Lower leg skin (tissue), 4 donors: ENCODE measurements around the gene NEDD4L. TPM values are rescaled to one million over a fixed set of nuclear protein-coding genes. Genes with fewer than 3 reads are reported as not detected.
A peak's percentile ranks its signal among the peaks of the same experiment; 100 is the strongest.

ENCODE experiments used
- DNase-seq, 2 donors: peaks; one replicate each; pipeline ENCODE4 v3.0.0-alpha.2; 2019; ENCODE audit warnings: low spot score in 2 of 2
- H3K4me3 ChIP-seq: fragments of 200-600 bp; sonication (generic); 2 replicates; pipeline ENCODE4 v1.5.1; 2017; ENCODE audit warnings: mild to moderate bottlenecking, low read depth; ENCODE audit not compliant: poor library complexity, severe bottlenecking
- CTCF ChIP-seq, 3 donors: fragments of 450-650 bp; IDR thresholded peaks; one replicate each; pipeline ENCODE4 v1.5.1; 2016; ENCODE audit warnings: antibody characterized with exemption in 3 of 3, mild to moderate bottlenecking in 3 of 3, moderate library complexity in 2 of 3
- POLR2A ChIP-seq, 2 donors: fragments of 450-650 bp; IDR thresholded peaks; one replicate each; pipeline ENCODE4 v1.6.1; 2016 to 2017; ENCODE audit warnings: antibody characterized with exemption in 2 of 2, mild to moderate bottlenecking in 1 of 2, moderate library complexity in 1 of 2
- WGBS, 2 donors: methylation state at CpG; one replicate each; pipeline ENCODE4 v1.1.5; 2018; 5-methylcytosine and 5-hydroxymethylcytosine counted together
- intact Hi-C: fragments of 100-400 bp; cut with DNase I; formaldehyde crosslinking; loops from one replicate; pipeline ENCODE4 v1.15.0; 2023; ENCODE audit warnings: low total_unique reads
- total RNA-seq, 4 donors: library from RNA; depleted of rRNA; stranded (reverse); fragments of >200 nt; gene quantifications; one replicate each; pipeline ENCODE4 v1.1.0, GENCODE V29; 2016

NEDD4L gene
- total RNA-seq, 4 donors from 2014 or later, result 22.9 to 127 (median 35.0) TPM

GRCh38 chr18:58223717-58224424, 179.8 kb downstream of the NEDD4L start:
- intact Hi-C loops, result no loop called here
- peak in 1 of 2 donors; percentile 69 for DNase-seq
- WGBS, 2 donors, result 38 to 40% methylated on average over 15 of the region's 15 CpGs

GRCh38 chr18:58224425-58224750, 180.4 kb downstream of the NEDD4L start:
- H3K4me3 ChIP-seq, result no peak overlapping the region
- intact Hi-C loops, result no loop called here
- no peak for TF ChIP-seq CTCF (IDR thresholded peaks at IDR 0.05)
- no peak for TF ChIP-seq POLR2A (IDR thresholded peaks at IDR 0.05)
- WGBS, 2 donors, result 26 to 39% methylated on average over 2 of the region's 2 CpGs
- DNase-seq, result no peak

More at GRCh38 chr18:58223717-58224424, 179.8 kb downstream of the NEDD4L start:
- TF ChIP-seq POLR2A (IDR thresholded peaks at IDR 0.05) (no peak), CTCF (IDR thresholded peaks at IDR 0.05) (no peak)
- no peak overlapping the region for H3K4me3 ChIP-seq

GRCh38 chr18:58225101-58225500, 181.1 kb downstream of the NEDD4L start:
- TF ChIP-seq CTCF (IDR thresholded peaks at IDR 0.05) (no peak), POLR2A (IDR thresholded peaks at IDR 0.05) (no peak)
- DNase-seq, result no peak
- no peak overlapping the region for H3K4me3 ChIP-seq
- intact Hi-C loops, result no loop called here
- 67 to 70% methylated on average over 6 of the region's 6 CpGs for WGBS, 2 donors

GRCh38 chr18:58226429-58226828, 182.4 kb downstream of the NEDD4L start:
- no peak overlapping the region for H3K4me3 ChIP-seq
- 80 to 86% methylated on average over 3 of the region's 3 CpGs for WGBS, 2 donors
- intact Hi-C loops, result no loop called here
- TF ChIP-seq CTCF (IDR thresholded peaks at IDR 0.05), result no peak
- TF ChIP-seq POLR2A (IDR thresholded peaks at IDR 0.05), result no peak
- no peak for DNase-seq

- 90 to 93% methylated on average over 9 of the region's 9 CpGs for WGBS, 2 donors
- DNase-seq, result no peak
- intact Hi-C loops, result no loop called here
These were observed 183.4 kb downstream of the NEDD4L start for GRCh38 chr18:58227361-58227930.

More at GRCh38 chr18:58227361-58227930, 183.4 kb downstream of the NEDD4L start:
- TF ChIP-seq CTCF (IDR thresholded peaks at IDR 0.05) (no peak), POLR2A (IDR thresholded peaks at IDR 0.05) (no peak)
- H3K4me3 ChIP-seq, result no peak overlapping the region
